RWPE2 (cell line): ENCODE results near the gene SLC35D1.

Experiments
- ATAC-seq: fragments of 200-7000 bp; cut with Tn5 transposase; 3 replicates; pipeline ENCODE4 v1.9.1; 2021; ENCODE audit warnings: low read depth
- DNase-seq: peaks from one replicate; pipeline ENCODE4 v3.0.0-alpha.2; 2020; ENCODE audit warnings: low spot score
- H3K27ac ChIP-seq: fragments of 450-650 bp; 2 replicates; pipeline ENCODE4 v1.5.1; 2017; ENCODE audit warnings: mild to moderate bottlenecking; ENCODE audit not compliant: poor library complexity, severe bottlenecking
- H3K27me3 ChIP-seq: fragments of 250-450 bp; sonication (Bioruptor Pico); 2 replicates; pipeline ENCODE4 v1.5.1; 2021; ENCODE audit warnings: mild to moderate bottlenecking, moderate library complexity; ENCODE audit not compliant: insufficient read depth, poor library complexity, severe bottlenecking
- H3K36me3 ChIP-seq: fragments of 250-450 bp; sonication (Bioruptor Pico); 2 replicates; pipeline ENCODE4 v1.5.1; 2020; ENCODE audit warnings: low read depth, mild to moderate bottlenecking, moderate library complexity
- H3K4me1 ChIP-seq: fragments of 250-450 bp; sonication (Bioruptor Pico); 2 replicates; pipeline ENCODE4 v1.5.1; 2021; ENCODE audit warnings: mild to moderate bottlenecking, moderate library complexity; ENCODE audit not compliant: insufficient read depth, poor library complexity, severe bottlenecking
- H3K4me3 ChIP-seq: fragments of 250-450 bp; sonication (Bioruptor Pico); 2 replicates; pipeline ENCODE4 v1.5.1; 2021; ENCODE audit warnings: mild to moderate bottlenecking, moderate library complexity; ENCODE audit not compliant: severe bottlenecking
- H3K9me3 ChIP-seq: fragments of 250-450 bp; sonication (Bioruptor Pico); 2 replicates; pipeline ENCODE4 v1.5.1; 2021; ENCODE audit warnings: mild to moderate bottlenecking, moderate library complexity; ENCODE audit not compliant: severe bottlenecking
- CTCF ChIP-seq: fragments of 450-650 bp; IDR thresholded peaks from one replicate; pipeline ENCODE4 v1.5.1; 2017; ENCODE audit warnings: mild to moderate bottlenecking, moderate library complexity; ENCODE audit not compliant: poor library complexity, severe bottlenecking

SLC35D1 gene

GRCh38 chr1:67053785-67054772, at the start of gene SLC35D1:
Gene SLC35D1 (minus strand): TSS chr1:67054148. CDS start chr1:67054013, 135 bp downstream.
- Histone ChIP-seq H3K27ac (peak within 1 kb of the TSS; percentile 68), H3K4me3 (peak within 1 kb of the TSS; percentile 61), H3K4me1 (peaks cover 12% of the 10 kb centered on the region), H3K27me3 (no peaks in the 10 kb centered on the region), H3K36me3 (peaks cover 26% of the 10 kb centered on the region), H3K9me3 (no peaks in the 10 kb centered on the region)
- ATAC-seq (peak; percentile 56), DNase-seq (peak; percentile 56)
- TF ChIP-seq CTCF, result no peak

GRCh38 chr1:67103548-67103947, 49.6 kb upstream of the SLC35D1 start:
- Histone ChIP-seq H3K4me3 (no peak overlapping the region), H3K9me3 (no peaks in the 10 kb centered on the region), H3K36me3 (no peaks in the 10 kb centered on the region), H3K27me3 (no peaks in the 10 kb centered on the region), H3K27ac (no peak overlapping the region), H3K4me1 (no peaks in the 10 kb centered on the region)
- DNase-seq, result no peak
- TF ChIP-seq CTCF, result no peak
- ATAC-seq, result no peak

- Histone ChIP-seq H3K27me3 (no peaks in the 10 kb centered on the region), H3K27ac (no peak overlapping the region), H3K4me3 (no peak overlapping the region), H3K4me1 (no peaks in the 10 kb centered on the region), H3K9me3 (no peaks in the 10 kb centered on the region), H3K36me3 (no peaks in the 10 kb centered on the region)
- no peak for ATAC-seq
- no peak for TF ChIP-seq CTCF
- no peak for DNase-seq
Observed at GRCh38 chr1:67100833-67101232, 46.9 kb upstream of the SLC35D1 start.

- TF ChIP-seq CTCF, result no peak
- no peaks in the 10 kb centered on the region for H3K4me1 ChIP-seq
- H3K4me3 ChIP-seq, result no peak overlapping the region
- DNase-seq, result no peak
- ATAC-seq, result no peak
- H3K27ac ChIP-seq, result no peak overlapping the region
- H3K9me3 ChIP-seq, result no peaks in the 10 kb centered on the region
- no peaks in the 10 kb centered on the region for H3K36me3 ChIP-seq
- H3K27me3 ChIP-seq, result no peaks in the 10 kb centered on the region
Observed at GRCh38 chr1:67097305-67097704, 43.4 kb upstream of the SLC35D1 start.

- DNase-seq (no peak), ATAC-seq (no peak)
- no peaks in the 10 kb centered on the region for H3K27me3 ChIP-seq
- no peaks in the 10 kb centered on the region for H3K36me3 ChIP-seq
- no peaks in the 10 kb centered on the region for H3K9me3 ChIP-seq
- no peak overlapping the region for H3K27ac ChIP-seq
- TF ChIP-seq CTCF, result no peak
- no peak overlapping the region for H3K4me3 ChIP-seq
- no peaks in the 10 kb centered on the region for H3K4me1 ChIP-seq
Observed at GRCh38 chr1:67094191-67094590, 40.2 kb upstream of the SLC35D1 start.
